HepG2 (cell line): ENCODE data around the gene ABHD11. TPM values are rescaled to one million over a fixed set of nuclear protein-coding genes. Genes with fewer than 3 reads are reported as not detected.

Experiments
- BHLHE40 ChIP-seq: IDR thresholded peaks from 2 replicates; pipeline ENCODE4 v1.6.1; 2011; ENCODE audit warnings: low read length, improper control_type of control experiment
- CBX5 ChIP-seq: sonication (generic); formaldehyde crosslinking; IDR thresholded peaks from 2 replicates; pipeline ENCODE4 v1.4.0; 2020; ENCODE audit warnings: missing genetic modification reagents, borderline replicate concordance
- CCDC6 ChIP-seq: sonication (generic); formaldehyde crosslinking; IDR thresholded peaks from 2 replicates; pipeline ENCODE4 v1.8.1; 2022; ENCODE audit warnings: mild to moderate bottlenecking, missing genetic modification reagents, moderate library complexity
- CEBPG ChIP-seq: IDR thresholded peaks from 2 replicates; pipeline ENCODE4 v1.6.1; 2016
- EEA1 ChIP-seq: sonication (generic); formaldehyde crosslinking; IDR thresholded peaks from 2 replicates; pipeline ENCODE4 v1.5.1; 2020; ENCODE audit warnings: mild to moderate bottlenecking, missing genetic modification reagents, borderline replicate concordance
- MAX ChIP-seq: IDR thresholded peaks from 2 replicates; pipeline ENCODE4 v1.6.1; 2012; ENCODE audit warnings: inconsistent platforms
- MLLT10 ChIP-seq: sonication (generic); formaldehyde crosslinking; IDR thresholded peaks from 2 replicates; pipeline ENCODE4 v1.4.0; 2020; ENCODE audit warnings: missing genetic modification reagents
- NFE2L1 ChIP-seq: sonication (generic); formaldehyde crosslinking; IDR thresholded peaks from 2 replicates; pipeline ENCODE4 v1.4.0; 2020; ENCODE audit warnings: missing genetic modification reagents, mild to moderate bottlenecking, borderline replicate concordance
- PAWR ChIP-seq: sonication (generic); formaldehyde crosslinking; IDR thresholded peaks from 2 replicates; pipeline ENCODE4 v1.4.0; 2020; ENCODE audit warnings: missing genetic modification reagents, mild to moderate bottlenecking, borderline replicate concordance
- PBX2 ChIP-seq: IDR thresholded peaks from 2 replicates; pipeline ENCODE4 v1.6.1; 2016; ENCODE audit warnings: control low read depth
- SMAD1 ChIP-seq: sonication (generic); formaldehyde crosslinking; IDR thresholded peaks from 2 replicates; pipeline ENCODE4 v1.4.0; 2020; ENCODE audit warnings: missing genetic modification reagents, low read depth, mild to moderate bottlenecking, borderline replicate concordance
- STAT5B ChIP-seq: sonication (generic); formaldehyde crosslinking; IDR thresholded peaks from 2 replicates; pipeline ENCODE4 v1.4.0; 2020; ENCODE audit warnings: missing genetic modification reagents
- TCF7 ChIP-seq: sonication (generic); IDR thresholded peaks from 2 replicates; pipeline ENCODE4 v1.6.1; 2016; ENCODE audit warnings: antibody characterized with exemption, low read depth
- U2AF2 ChIP-seq: fragments of 200-400 bp; formaldehyde crosslinking; IDR thresholded peaks from 2 replicates; pipeline ENCODE4 v1.6.1; 2017; ENCODE audit warnings: low read depth, mild to moderate bottlenecking, low read length
- ZBTB14 ChIP-seq: sonication (generic); formaldehyde crosslinking; IDR thresholded peaks from 2 replicates; pipeline ENCODE4 v1.4.0; 2020; ENCODE audit warnings: missing genetic modification reagents
- ZBTB37 ChIP-seq: sonication (generic); formaldehyde crosslinking; IDR thresholded peaks from 2 replicates; pipeline ENCODE4 v1.4.0; 2020; ENCODE audit warnings: mild to moderate bottlenecking, missing genetic modification reagents
- ZBTB44 ChIP-seq: sonication (generic); formaldehyde crosslinking; IDR thresholded peaks from 2 replicates; pipeline ENCODE4 v1.4.0; 2020; ENCODE audit warnings: missing genetic modification reagents
- ZNF224 ChIP-seq: sonication (generic); formaldehyde crosslinking; IDR thresholded peaks from 2 replicates; pipeline ENCODE4 v1.5.0; 2020; ENCODE audit warnings: mild to moderate bottlenecking, missing genetic modification reagents
- ZNF280B ChIP-seq: sonication (generic); formaldehyde crosslinking; IDR thresholded peaks from 2 replicates; pipeline ENCODE4 v1.5.0; 2020; ENCODE audit warnings: missing genetic modification reagents, mild to moderate bottlenecking, borderline replicate concordance
- ZNF292 ChIP-seq: sonication (generic); formaldehyde crosslinking; IDR thresholded peaks from 2 replicates; pipeline ENCODE4 v1.8.1; 2022; ENCODE audit warnings: mild to moderate bottlenecking, low read depth, missing genetic modification reagents, borderline replicate concordance
- ZNF350 ChIP-seq: sonication (generic); formaldehyde crosslinking; IDR thresholded peaks from 2 replicates; pipeline ENCODE4 v1.4.0; 2020; ENCODE audit warnings: mild to moderate bottlenecking, low read depth, missing genetic modification reagents, borderline replicate concordance
- ZNF543 ChIP-seq: sonication (generic); formaldehyde crosslinking; IDR thresholded peaks from 2 replicates; pipeline ENCODE4 v1.4.0; 2020; ENCODE audit warnings: mild to moderate bottlenecking, missing genetic modification reagents
- ZNF615 ChIP-seq: sonication (generic); formaldehyde crosslinking; IDR thresholded peaks from 2 replicates; pipeline ENCODE4 v1.5.0; 2020; ENCODE audit warnings: mild to moderate bottlenecking, missing genetic modification reagents, borderline replicate concordance
- ZNF772 ChIP-seq: sonication (generic); formaldehyde crosslinking; IDR thresholded peaks from 2 replicates; pipeline ENCODE4 v1.5.0; 2020; ENCODE audit warnings: mild to moderate bottlenecking, missing genetic modification reagents
- polyA plus RNA-seq, 8 experiments: library from polyadenylated mRNA; depleted of rRNA in 3 of 8; stranded (reverse) in 7 of 8; unstranded in 1 of 8; fragments of >200 nt; fragmentation: Illumina TruSeq in 4 of 8; extraction: Trizol in 4 of 8; gene quantifications; 2 replicates each; pipeline versions ENCODE4 v1.2.1 to v1.2.3, GENCODE V29; 2011 to 2016; ENCODE audit warnings: low read depth in 4 of 8, missing spikeins in 1 of 8, mixed read lengths in 1 of 8; ENCODE audit not compliant: insufficient read depth in 1 of 8
- total RNA-seq, 5 experiments: library from RNA; depleted of rRNA; stranded (reverse); fragments of >200 nt; fragmentation: Illumina TruSeq; extraction: Trizol; gene quantifications; 2 replicates each; pipeline ENCODE4 v1.2.3, GENCODE V29; 2016; ENCODE audit warnings: low read depth in 1 of 5

Gene ABHD11
- total and polyA plus RNA-seq, 2 of the 13 experiments (the other 11 are each of a cell fraction or from before 2014, with no cell fraction given) = 7.0 to 8.1 TPM

- no peak for TF ChIP-seq PAWR (CRISPR knock-in tag)
- TF ChIP-seq ZNF350 (CRISPR knock-in tag) = peak; percentile 73; the same call in 1 of the 2 replicates
- no peak; the same call in 1 of the 2 replicates for TF ChIP-seq BHLHE40
- no peak for TF ChIP-seq ZBTB37 (CRISPR knock-in tag)
- no peak for TF ChIP-seq U2AF2
- peak; percentile 43; the same call in 1 of the 2 replicates for TF ChIP-seq CBX5 (CRISPR knock-in tag)
- no peak for TF ChIP-seq ZBTB14 (CRISPR knock-in tag)
- no peak for TF ChIP-seq SMAD1 (CRISPR knock-in tag)
- TF ChIP-seq MAX = peak; percentile 51
- peak; percentile 29; the same call in 1 of the 2 replicates for TF ChIP-seq CCDC6 (CRISPR knock-in tag)
- no peak for TF ChIP-seq STAT5B (CRISPR knock-in tag)
- no peak for TF ChIP-seq ZNF615
- 0 out of 2 replicates have a peak, but pooled peaks have one; percentile 35 for TF ChIP-seq CEBPG
- TF ChIP-seq MLLT10 (CRISPR knock-in tag) = no peak
- TF ChIP-seq ZNF280B (CRISPR knock-in tag) = no peak
- TF ChIP-seq ZNF772 = no peak
- no peak for TF ChIP-seq EEA1 (CRISPR knock-in tag)
- 0 out of 2 replicates have a peak, but pooled peaks have one; percentile 11 for TF ChIP-seq TCF7
- no peak for TF ChIP-seq NFE2L1 (CRISPR knock-in tag)
- TF ChIP-seq ZBTB44 = no peak
- no peak for TF ChIP-seq ZNF543 (CRISPR knock-in tag)
- TF ChIP-seq ZNF292 (CRISPR knock-in tag) = peak; percentile 84; the same call in 1 of the 2 replicates
- no peak for TF ChIP-seq ZNF224 (CRISPR knock-in tag)
- TF ChIP-seq PBX2 (CRISPR knock-in tag) = no peak
Observed at GRCh38 chr7:73715648-73716317, 22.8 kb downstream of the ABHD11 start (continued).
